Type B pancreatic cell (in vitro differentiated cells): ENCODE measurements around the gene PABPC3. TPM values are rescaled to one million over a fixed set of nuclear protein-coding genes. Genes with fewer than 3 reads are reported as not detected.

Experiments
- DNase-seq: peaks from one replicate; pipeline ENCODE4 v3.0.0; 2021; ENCODE audit warnings: mixed read lengths; ENCODE audit not compliant: unreplicated experiment; ENCODE audit errors: extremely low spot score
- H3K27ac Mint-ChIP-seq: 2 replicates; pipeline ENCODE4 v1.8.0; 2021; ENCODE audit warnings: mild to moderate bottlenecking, mixed read lengths
- H3K27me3 Mint-ChIP-seq: 2 replicates; pipeline ENCODE4 v1.8.0; 2021; ENCODE audit warnings: mixed read lengths
- H3K36me3 Mint-ChIP-seq: 2 replicates; pipeline ENCODE4 v1.8.0; 2021; ENCODE audit warnings: mixed read lengths
- H3K4me1 Mint-ChIP-seq: one replicate; pipeline ENCODE4 v1.8.0; 2021; ENCODE audit warnings: mixed read lengths; ENCODE audit not compliant: unreplicated experiment
- H3K4me3 Mint-ChIP-seq: 2 replicates; pipeline ENCODE4 v1.8.0; 2021; ENCODE audit warnings: mild to moderate bottlenecking, mixed read lengths
- H3K9me3 Mint-ChIP-seq: 2 replicates; pipeline ENCODE4 v1.8.0; 2021; ENCODE audit warnings: mixed read lengths
- CTCF ChIP-seq: fragments of 200-600 bp; sonication (generic); conservative IDR thresholded peaks from 2 replicates; pipeline ENCODE4 v1.5.0; 2021; ENCODE audit warnings: antibody characterized with exemption, mild to moderate bottlenecking
- total RNA-seq: library from RNA; stranded (reverse); gene quantifications from 2 replicates; pipeline ENCODE4 v1.2.1, GENCODE V29; 2021; ENCODE audit warnings: low replicate concordance

The PABPC3 gene
- total RNA-seq, 1 donor from 2014 or later: 0.17 TPM

- Mint-ChIP-seq H3K4me1 (no peaks in the 10 kb centered on the region), H3K4me3 (no peak overlapping the region), H3K9me3 (no peaks in the 10 kb centered on the region), H3K27ac (no peak overlapping the region), H3K36me3 (no peaks in the 10 kb centered on the region), H3K27me3 (peaks cover 11% of the 10 kb centered on the region)
- peak; percentile 82 for TF ChIP-seq CTCF
- DNase-seq: no peak
These were observed 10.7 kb upstream of the PABPC3 start for GRCh38 chr13:25085125-25085742.

- TF ChIP-seq CTCF: no peak
- H3K36me3 Mint-ChIP-seq: no peaks in the 10 kb centered on the region
- H3K4me3 Mint-ChIP-seq: no peak overlapping the region
- H3K4me1 Mint-ChIP-seq: no peaks in the 10 kb centered on the region
- peaks cover 10% of the 10 kb centered on the region for H3K27me3 Mint-ChIP-seq
- no peaks in the 10 kb centered on the region for H3K9me3 Mint-ChIP-seq
- no peak overlapping the region for H3K27ac Mint-ChIP-seq
- DNase-seq: no peak
These were observed 7.2 kb upstream of the PABPC3 start for GRCh38 chr13:25088562-25089221.

GRCh38 chr13:25097426-25097825, 1.5 kb downstream of the PABPC3 start:
- TF ChIP-seq CTCF: no peak
- Mint-ChIP-seq H3K4me3 (no peak overlapping the region), H3K9me3 (no peaks in the 10 kb centered on the region), H3K4me1 (no peaks in the 10 kb centered on the region), H3K27me3 (peaks cover 4% of the 10 kb centered on the region), H3K27ac (no peak overlapping the region), H3K36me3 (no peaks in the 10 kb centered on the region)
- DNase-seq: no peak

GRCh38 chr13:25103711-25104110, 7.8 kb downstream of the PABPC3 start:
- H3K27ac Mint-ChIP-seq: no peak overlapping the region
- no peak for DNase-seq
- H3K27me3 Mint-ChIP-seq: peaks cover 6% of the 10 kb centered on the region
- TF ChIP-seq CTCF: no peak
- H3K4me3 Mint-ChIP-seq: no peak overlapping the region
- H3K9me3 Mint-ChIP-seq: no peaks in the 10 kb centered on the region
- no peaks in the 10 kb centered on the region for H3K4me1 Mint-ChIP-seq
- no peaks in the 10 kb centered on the region for H3K36me3 Mint-ChIP-seq

GRCh38 chr13:25109341-25109740, 13.4 kb downstream of the PABPC3 start:
- no peaks in the 10 kb centered on the region for H3K36me3 Mint-ChIP-seq
- no peak overlapping the region for H3K4me3 Mint-ChIP-seq
- peaks cover 15% of the 10 kb centered on the region for H3K27me3 Mint-ChIP-seq
- peaks cover 4% of the 10 kb centered on the region for H3K4me1 Mint-ChIP-seq
- no peak for DNase-seq
- no peak overlapping the region for H3K27ac Mint-ChIP-seq
- no peaks in the 10 kb centered on the region for H3K9me3 Mint-ChIP-seq
- TF ChIP-seq CTCF: no peak
